ENCODE data around the gene RUNX3.

GRCh38 chr1:24888061-24888970 lies 41.8 kb downstream of the RUNX3 start:
- no peak for TF ChIP-seq CTCF (conservative IDR thresholded peaks at IDR 0.05; ENCODE audit: low read depth, low read length)
- TF ChIP-seq EZH2 (IDR thresholded peaks at IDR 0.05; ENCODE audit: borderline replicate concordance, low read depth, low read length, poor library complexity, severe bottlenecking) = no peak
